ENCODE measurements around the gene GRAP.

Gene GRAP

DNA sequence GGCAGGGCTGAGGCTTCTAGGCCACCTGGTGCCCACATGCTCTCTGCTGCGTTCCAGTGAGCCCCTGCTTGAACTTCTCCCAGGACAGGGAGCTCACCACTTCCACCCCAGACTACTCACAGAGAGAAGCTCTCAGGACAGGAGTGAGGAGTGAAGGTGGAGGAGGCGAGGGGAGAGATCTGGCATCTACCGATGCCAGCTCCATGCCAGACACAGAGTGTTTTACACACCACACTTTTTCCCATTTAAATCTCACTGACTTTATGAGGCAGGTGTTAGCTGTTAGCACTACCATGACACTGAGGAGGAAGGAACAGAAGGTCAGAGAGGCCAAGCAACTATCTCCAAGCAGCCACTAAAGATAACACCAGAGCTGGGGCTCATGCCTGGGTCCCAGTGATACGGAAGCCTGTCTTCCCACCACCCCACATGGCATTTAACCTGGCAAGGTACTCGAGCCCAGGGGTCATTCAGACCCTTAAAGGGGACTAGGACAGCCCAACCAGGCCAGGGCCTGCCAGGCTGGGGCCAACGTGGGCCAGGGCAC, 49.0 kb downstream of the GRAP start:
- DNase-seq (ENCODE audit: low read depth): no peak
- TF ChIP-seq CTCF (IDR thresholded peaks at IDR 0.05; ENCODE audit: insufficient read depth, low read depth, low read length, missing control alignments): no peak
- H3K4me3 ChIP-seq (ENCODE audit: low read depth, low read length): no peak overlapping the region

GRCh38 chr17:18996458-18996857, 50.3 kb downstream of the GRAP start:
- DNase-seq (ENCODE audit: low read depth): no peak
- TF ChIP-seq CTCF (IDR thresholded peaks at IDR 0.05; ENCODE audit: insufficient read depth, low read depth, low read length, missing control alignments): no peak
- no peak overlapping the region for H3K4me3 ChIP-seq (ENCODE audit: low read depth, low read length)

DNA sequence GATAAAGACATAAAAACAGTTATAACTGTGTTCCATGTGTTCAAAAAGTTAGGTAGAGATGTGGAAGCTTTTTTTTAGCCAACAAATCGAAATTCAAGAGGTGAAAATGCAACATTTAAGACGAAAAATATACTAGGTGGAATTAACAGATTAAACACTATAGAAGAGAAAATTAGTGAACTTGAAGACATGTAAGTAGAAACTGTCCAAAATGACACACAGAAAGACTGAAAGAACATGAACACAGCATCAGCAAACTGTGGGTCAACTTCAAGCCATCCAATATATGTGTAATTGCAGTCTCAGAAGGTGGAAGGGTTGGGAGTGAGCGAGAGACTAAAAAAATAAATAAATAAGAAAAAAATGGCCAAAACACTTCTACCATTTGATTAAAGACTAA, 51.5 kb downstream of the GRAP start:
- no peak overlapping the region for H3K4me3 ChIP-seq (ENCODE audit: low read depth, low read length)
- no peak for TF ChIP-seq CTCF (IDR thresholded peaks at IDR 0.05; ENCODE audit: insufficient read depth, low read depth, low read length, missing control alignments)
- no peak for DNase-seq (ENCODE audit: low read depth)

GRCh38 chr17:18994631-18995030, 52.1 kb downstream of the GRAP start:
- H3K4me3 ChIP-seq (ENCODE audit: low read depth, low read length): no peak overlapping the region
- no peak for DNase-seq (ENCODE audit: low read depth)
- no peak for TF ChIP-seq CTCF (IDR thresholded peaks at IDR 0.05; ENCODE audit: insufficient read depth, low read depth, low read length, missing control alignments)

GRCh38 chr17:18993905-18994526, 52.7 kb downstream of the GRAP start:
- no peak for TF ChIP-seq CTCF (IDR thresholded peaks at IDR 0.05; ENCODE audit: insufficient read depth, low read depth, low read length, missing control alignments)

DNA sequence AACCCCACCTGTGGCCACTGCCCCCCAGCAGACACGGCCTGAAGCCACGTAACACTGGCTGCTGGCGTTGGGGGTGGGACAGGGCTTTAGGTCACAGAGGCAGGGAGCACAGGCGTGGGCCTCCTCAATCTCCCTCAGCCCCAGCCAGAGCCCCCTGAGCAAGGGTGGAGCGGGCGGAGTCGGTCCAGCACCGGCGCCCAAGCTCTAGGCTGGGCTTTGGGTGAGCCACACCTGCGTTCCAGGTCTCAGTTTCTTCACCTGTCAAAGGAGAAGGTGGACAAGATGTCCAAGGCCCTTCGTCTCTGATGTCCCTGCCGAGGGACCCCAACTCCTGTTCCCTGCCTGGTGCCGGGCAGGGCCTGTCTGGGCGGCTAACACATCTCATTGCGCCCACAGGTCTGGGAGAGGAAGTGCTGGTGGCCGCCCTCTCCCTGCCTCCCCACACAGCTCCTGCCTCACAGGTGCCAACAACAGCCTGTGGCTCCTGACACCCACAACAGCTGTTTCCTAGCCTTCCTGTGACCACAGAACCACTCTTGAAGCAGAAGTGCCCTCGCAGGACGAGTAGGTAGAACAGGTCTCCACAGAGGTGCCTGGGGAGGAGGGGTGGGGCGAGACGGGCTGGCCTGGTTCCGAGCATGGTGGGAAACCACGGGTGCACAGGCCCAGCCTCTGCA, 54.2 kb downstream of the GRAP start:
- DNase-seq (ENCODE audit: low read depth): peak; percentile 56
- no peak for TF ChIP-seq CTCF (IDR thresholded peaks at IDR 0.05; ENCODE audit: insufficient read depth, low read depth, low read length, missing control alignments)
- H3K4me3 ChIP-seq (ENCODE audit: low read depth, low read length): no peak overlapping the region

More at GRCh38 chr17:18993905-18994526, 52.7 kb downstream of the GRAP start:
- no peak for DNase-seq (ENCODE audit: low read depth)
- no peak overlapping the region for H3K4me3 ChIP-seq (ENCODE audit: low read depth, low read length)

All from GM12865 (cell line).